Measurements from ENCODE around the gene ZNF566.
"Not testable (repeated sequence)": the region's sequence is repeated elsewhere in the genome, so short reads cannot be mapped to it uniquely, and the experiment has no call there.

The ZNF566 gene

DNA sequence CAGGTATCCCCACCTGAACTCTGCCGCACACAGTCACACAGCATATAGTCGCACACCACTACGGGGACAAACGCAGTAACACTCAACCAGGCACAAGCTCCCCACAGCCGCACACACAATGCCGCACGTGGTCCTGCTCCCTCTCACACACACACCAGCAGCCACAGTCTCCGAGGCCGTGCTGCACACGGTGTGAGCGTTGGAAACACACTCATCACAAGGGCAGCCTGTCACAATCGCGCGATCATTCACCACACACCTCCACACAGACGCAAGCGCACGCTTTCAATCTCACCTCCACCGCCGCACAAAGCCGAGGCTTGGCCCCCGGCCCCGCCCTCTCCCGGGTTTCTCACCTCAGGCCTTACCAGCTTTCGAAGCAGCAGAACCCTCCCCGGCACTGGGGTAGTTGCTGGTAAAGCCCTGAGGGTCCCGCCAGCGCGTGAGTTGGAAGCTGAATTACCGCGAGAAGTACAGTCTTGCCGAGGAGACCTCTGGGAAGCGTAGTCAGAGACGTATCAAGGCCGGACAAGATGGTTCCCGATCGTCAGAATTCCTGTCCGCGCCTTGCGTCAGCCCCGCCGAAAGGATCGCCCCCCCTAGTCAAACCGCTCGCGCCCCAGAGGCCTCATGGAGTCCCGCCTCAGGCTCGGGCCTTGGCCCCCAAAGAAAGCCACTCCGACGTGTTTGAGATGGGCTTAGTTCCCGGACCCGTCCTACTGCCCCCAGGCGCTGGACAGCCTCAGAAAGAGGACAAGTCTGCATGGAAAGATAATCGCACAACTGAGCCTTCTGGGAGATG lies at the start of gene ZNF566:
Gene ZNF566 (minus strand): TSS at position 444 of the 802 bp plus-strand sequence. CDS start 13,004 bp downstream, outside the sequence.
- Histone ChIP-seq H2AFZ (ENCODE audit: low read depth, low read length) (peak within 1 kb of the TSS; percentile 38), H3K9me3 (ENCODE audit: low read length) (peaks cover 12% of the 10 kb centered on the region), H3K4me3 (ENCODE audit: low read length) (peak within 1 kb of the TSS; percentile 65), H3K27me3 (ENCODE audit: insufficient read depth, low read length) (no peaks in the 10 kb centered on the region), H3K36me3 (ENCODE audit: insufficient read depth, low read length) (no peaks in the 10 kb centered on the region), H3K4me1 (ENCODE audit: insufficient read depth, low read length) (peaks cover 4% of the 10 kb centered on the region)

DNA sequence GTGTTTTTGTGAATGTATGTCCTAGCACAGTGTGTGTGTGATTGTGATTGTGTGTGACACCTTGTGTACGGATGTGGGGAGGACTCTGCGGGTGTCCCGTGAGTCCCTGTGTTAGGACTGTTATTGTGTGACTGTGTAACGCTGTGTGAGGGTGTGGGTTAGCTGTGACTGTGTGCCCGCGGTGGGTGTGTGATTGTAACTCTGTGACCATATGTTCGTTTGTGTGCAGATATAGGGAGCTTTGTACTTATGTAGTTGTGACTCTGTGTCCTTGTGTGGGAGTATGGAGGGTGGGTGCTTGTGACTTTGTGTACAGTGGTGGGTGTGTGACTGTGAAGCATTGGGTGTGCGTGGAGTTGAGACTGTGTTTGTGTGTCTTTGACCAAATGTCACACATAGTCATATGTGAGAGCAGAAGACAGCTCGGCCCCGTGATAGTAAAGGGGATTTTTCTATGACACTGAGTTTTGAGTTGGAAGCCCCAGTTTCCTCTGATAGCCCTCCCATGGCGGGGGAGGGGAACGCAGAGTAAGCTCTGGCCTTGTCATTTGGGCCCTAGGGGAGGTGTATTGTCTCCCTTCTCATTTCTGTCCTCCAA lies 39.7 kb upstream of the ZNF566 start:
- peaks cover 17% of the 10 kb centered on the region for H3K36me3 ChIP-seq (ENCODE audit: insufficient read depth, low read length)
- peaks cover 29% of the 10 kb centered on the region for H3K9me3 ChIP-seq (ENCODE audit: low read length)
- no peaks in the 10 kb centered on the region for H3K27me3 ChIP-seq (ENCODE audit: insufficient read depth, low read length)
- peak overlapping the region; percentile 76 for H3K4me3 ChIP-seq (ENCODE audit: low read length)
- peaks cover 11% of the 10 kb centered on the region for H3K4me1 ChIP-seq (ENCODE audit: insufficient read depth, low read length)
- H2AFZ ChIP-seq (ENCODE audit: low read depth, low read length): peak overlapping the region; percentile 79

DNA sequence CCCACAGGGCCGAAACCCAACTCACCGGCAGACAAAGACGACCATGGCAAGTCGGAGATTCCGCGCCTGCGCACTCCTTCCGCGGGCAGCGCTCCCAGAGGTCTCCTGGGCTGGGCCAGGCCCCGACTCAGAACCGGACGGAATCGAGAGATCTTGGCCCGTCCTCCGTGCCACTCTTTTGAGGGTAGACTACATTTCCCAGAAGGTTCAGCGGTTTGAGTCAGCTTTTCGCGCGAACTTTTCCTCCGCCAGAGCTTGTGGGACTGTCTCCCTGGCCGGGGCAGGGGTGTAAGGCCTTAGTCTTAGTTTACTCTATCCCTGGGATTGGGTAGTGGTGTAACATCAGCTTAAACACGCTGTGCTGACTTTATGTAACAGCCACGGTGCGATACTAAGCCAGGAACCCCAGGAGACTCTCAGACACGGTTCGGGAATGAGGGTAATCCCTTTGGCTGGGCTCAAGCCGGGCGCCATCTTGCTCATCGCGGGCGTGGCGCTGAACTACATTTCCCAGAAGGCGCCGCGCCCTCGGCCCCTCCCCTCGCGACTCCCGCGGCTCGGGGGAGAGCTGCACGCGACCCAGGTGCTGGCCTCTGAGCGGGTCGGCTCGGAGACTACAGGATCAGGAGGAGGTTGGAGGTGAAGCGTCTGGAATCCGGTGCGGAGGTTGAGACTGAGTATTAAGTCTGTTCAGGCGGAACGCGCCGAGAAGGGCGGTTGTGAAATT lies 39.0 kb upstream of the ZNF566 start, which contains the start of gene ZNF260:
Gene ZNF260 (minus strand): TSS at position 78 of the 727 bp plus-strand sequence. CDS start 13,033 bp downstream, outside the sequence.
- H3K27me3 ChIP-seq (ENCODE audit: insufficient read depth, low read length): no peaks in the 10 kb centered on the region
- H3K36me3 ChIP-seq (ENCODE audit: insufficient read depth, low read length): peaks cover 17% of the 10 kb centered on the region
- H3K4me3 ChIP-seq (ENCODE audit: low read length): peak within 1 kb of the TSS; percentile 76
- peaks cover 11% of the 10 kb centered on the region for H3K4me1 ChIP-seq (ENCODE audit: insufficient read depth, low read length)
- peaks cover 29% of the 10 kb centered on the region for H3K9me3 ChIP-seq (ENCODE audit: low read length)
- peak within 1 kb of the TSS; percentile 79 for H2AFZ ChIP-seq (ENCODE audit: low read depth, low read length)

DNA sequence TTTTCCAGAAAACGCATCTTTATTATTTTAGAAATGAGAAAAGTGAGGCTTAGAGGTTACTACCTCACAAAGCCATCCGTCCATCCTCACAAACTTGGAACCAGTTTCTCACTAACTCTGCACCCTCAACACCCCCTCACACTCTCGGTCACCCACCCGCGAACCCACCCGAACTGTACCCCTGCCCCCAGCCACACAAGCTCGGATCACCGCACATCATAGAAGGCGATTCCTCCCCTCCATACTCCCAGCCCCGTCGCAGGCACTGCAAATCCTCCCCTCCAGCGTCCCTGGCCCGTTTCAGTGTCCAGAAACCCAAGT lies 38.5 kb upstream of the ZNF566 start:
- peaks cover 31% of the 10 kb centered on the region for H3K9me3 ChIP-seq (ENCODE audit: low read length)
- peak overlapping the region; percentile 76 for H3K4me3 ChIP-seq (ENCODE audit: low read length)
- no peaks in the 10 kb centered on the region for H3K27me3 ChIP-seq (ENCODE audit: insufficient read depth, low read length)
- peaks cover 11% of the 10 kb centered on the region for H3K4me1 ChIP-seq (ENCODE audit: insufficient read depth, low read length)
- H2AFZ ChIP-seq (ENCODE audit: low read depth, low read length): peak overlapping the region; percentile 79
- peaks cover 22% of the 10 kb centered on the region for H3K36me3 ChIP-seq (ENCODE audit: insufficient read depth, low read length)

DNA sequence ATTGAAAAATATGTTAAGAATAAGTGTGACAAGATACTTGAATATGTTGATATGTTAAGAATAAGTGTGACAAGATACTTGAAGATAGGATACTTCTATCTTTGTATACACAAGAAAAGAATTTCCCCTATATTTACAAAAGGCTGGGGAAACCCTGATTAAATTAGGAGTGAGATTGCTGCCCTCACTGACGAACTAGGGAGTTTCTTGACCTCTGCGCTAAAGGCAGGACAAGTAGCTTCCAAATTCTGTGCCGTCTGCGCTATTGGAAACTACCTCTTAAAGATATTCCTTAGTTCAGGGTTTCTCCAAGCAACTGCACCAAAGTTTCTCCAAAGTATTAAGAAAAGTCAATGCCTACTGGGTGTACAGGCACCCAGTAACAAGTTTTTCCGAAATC lies 38.0 kb upstream of the ZNF566 start:
- Histone ChIP-seq H3K27me3 (ENCODE audit: insufficient read depth, low read length) (no peaks in the 10 kb centered on the region), H3K9me3 (ENCODE audit: low read length) (peaks cover 33% of the 10 kb centered on the region), H3K4me1 (ENCODE audit: insufficient read depth, low read length) (peaks cover 11% of the 10 kb centered on the region), H2AFZ (ENCODE audit: low read depth, low read length) (no peak overlapping the region), H3K36me3 (ENCODE audit: insufficient read depth, low read length) (peaks cover 27% of the 10 kb centered on the region), H3K4me3 (ENCODE audit: low read length) (peak overlapping the region; percentile 76)

DNA sequence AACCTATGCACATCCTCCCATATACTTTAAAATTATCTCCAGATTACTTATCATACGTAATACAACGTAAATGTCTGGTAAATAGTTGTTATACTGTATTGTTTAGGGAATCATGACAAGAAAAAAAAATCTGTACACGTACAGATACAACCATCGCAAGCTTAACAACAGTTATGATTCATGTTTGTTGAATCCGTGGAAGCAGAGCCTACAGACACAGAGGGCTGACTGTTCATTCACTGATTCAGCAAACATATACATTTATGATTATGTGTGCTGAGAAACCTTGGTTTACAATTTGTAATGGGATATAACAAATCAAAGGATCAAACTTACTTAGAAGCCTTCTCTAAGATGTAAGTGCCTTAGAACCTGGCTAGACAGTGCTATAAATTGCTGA lies 37.2 kb upstream of the ZNF566 start:
- H3K4me1 ChIP-seq (ENCODE audit: insufficient read depth, low read length): peaks cover 11% of the 10 kb centered on the region
- peaks cover 34% of the 10 kb centered on the region for H3K36me3 ChIP-seq (ENCODE audit: insufficient read depth, low read length)
- no peak overlapping the region for H2AFZ ChIP-seq (ENCODE audit: low read depth, low read length)
- H3K4me3 ChIP-seq (ENCODE audit: low read length): peak overlapping the region; percentile 76
- H3K27me3 ChIP-seq (ENCODE audit: insufficient read depth, low read length): no peaks in the 10 kb centered on the region
- H3K9me3 ChIP-seq (ENCODE audit: low read length): peaks cover 40% of the 10 kb centered on the region

DNA sequence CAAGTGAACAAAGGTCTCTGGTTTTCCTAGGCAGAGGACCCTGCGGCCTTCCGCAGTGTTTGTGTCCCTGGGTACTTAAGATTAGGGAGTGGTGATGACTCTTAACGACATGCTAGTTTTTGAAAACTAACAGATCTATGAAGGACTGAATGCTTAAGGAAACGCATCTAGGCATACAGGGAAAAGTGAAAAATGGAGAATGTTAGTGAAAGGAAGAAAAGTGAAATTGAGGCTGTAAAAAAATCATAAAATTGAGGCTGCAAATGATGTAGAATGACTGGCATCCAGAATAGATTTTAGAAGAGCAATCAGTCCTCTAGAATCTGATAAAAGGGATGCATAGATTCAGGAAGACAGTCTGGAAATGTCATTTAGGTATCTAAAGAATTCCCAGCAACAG lies 35.3 kb upstream of the ZNF566 start:
- Histone ChIP-seq H3K36me3 (ENCODE audit: insufficient read depth, low read length) (peaks cover 50% of the 10 kb centered on the region), H3K9me3 (ENCODE audit: low read length) (peaks cover 51% of the 10 kb centered on the region)

DNA sequence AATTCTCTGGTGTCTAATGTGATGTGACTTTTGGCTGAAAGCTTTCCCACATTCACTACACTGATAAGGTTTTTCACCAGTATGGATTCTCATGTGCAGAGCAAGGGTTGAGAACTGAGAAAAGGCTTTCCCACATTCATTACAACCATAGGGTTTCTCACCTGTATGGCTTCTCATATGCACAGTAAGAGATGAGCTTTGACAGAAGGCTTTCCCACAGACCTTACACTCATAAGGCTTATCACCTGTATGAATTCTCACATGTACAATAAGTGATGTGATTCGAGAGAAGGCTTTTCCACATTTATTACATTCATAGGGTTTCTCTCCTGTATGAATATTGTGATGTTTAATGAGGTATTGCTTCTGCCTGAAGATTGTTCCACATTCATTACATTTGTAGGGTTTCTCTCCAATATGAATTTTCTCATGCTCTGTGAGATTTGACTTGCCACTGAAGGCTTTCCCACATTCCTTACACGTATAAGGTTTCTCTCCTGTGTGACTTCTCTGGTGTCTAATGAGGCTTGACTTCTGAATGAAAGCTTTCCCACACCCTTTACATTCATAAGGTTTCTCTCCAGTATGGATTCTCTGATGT lies 24.8 kb upstream of the ZNF566 start:
- H3K27me3 ChIP-seq (ENCODE audit: insufficient read depth, low read length): no peaks in the 10 kb centered on the region
- peaks cover 73% of the 10 kb centered on the region for H3K36me3 ChIP-seq (ENCODE audit: insufficient read depth, low read length)
- peaks cover 70% of the 10 kb centered on the region for H3K9me3 ChIP-seq (ENCODE audit: low read length)
- no peak overlapping the region for H3K4me3 ChIP-seq (ENCODE audit: low read length)
- no peaks in the 10 kb centered on the region for H3K4me1 ChIP-seq (ENCODE audit: insufficient read depth, low read length)
- no peak overlapping the region for H2AFZ ChIP-seq (ENCODE audit: low read depth, low read length)

More for the DNA sequence above, 35.3 kb upstream of the ZNF566 start:
- Histone ChIP-seq H3K27me3 (ENCODE audit: insufficient read depth, low read length) (no peaks in the 10 kb centered on the region), H3K4me3 (ENCODE audit: low read length) (no peak overlapping the region), H3K4me1 (ENCODE audit: insufficient read depth, low read length) (peaks cover 11% of the 10 kb centered on the region), H2AFZ (ENCODE audit: low read depth, low read length) (no peak overlapping the region)

DNA sequence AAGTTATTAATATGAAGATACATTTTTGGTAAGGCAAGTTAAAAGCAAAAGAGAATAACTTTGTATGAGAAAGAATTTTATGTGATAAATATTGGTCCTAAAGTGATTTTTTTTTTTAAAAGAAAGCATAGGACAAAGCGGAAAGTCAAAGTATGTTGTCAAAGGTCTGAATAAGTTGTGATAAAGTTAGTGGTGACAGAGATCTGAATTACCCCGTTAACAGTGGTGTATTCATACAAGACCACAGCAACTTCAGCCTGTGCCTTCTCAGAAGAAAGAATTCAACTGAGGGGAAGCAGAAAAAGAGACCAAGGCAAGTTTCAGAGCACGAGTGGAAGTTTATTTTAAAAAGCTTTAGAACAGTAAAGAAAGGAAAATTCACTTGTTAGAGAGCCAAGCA lies 19.0 kb upstream of the ZNF566 start:
- Histone ChIP-seq H3K27me3 (ENCODE audit: insufficient read depth, low read length) (no peaks in the 10 kb centered on the region), H3K4me1 (ENCODE audit: insufficient read depth, low read length) (no peaks in the 10 kb centered on the region), H2AFZ (ENCODE audit: low read depth, low read length) (no peak overlapping the region), H3K36me3 (ENCODE audit: insufficient read depth, low read length) (peaks cover 20% of the 10 kb centered on the region), H3K4me3 (ENCODE audit: low read length) (no peak overlapping the region), H3K9me3 (ENCODE audit: low read length) (peaks cover 22% of the 10 kb centered on the region)

DNA sequence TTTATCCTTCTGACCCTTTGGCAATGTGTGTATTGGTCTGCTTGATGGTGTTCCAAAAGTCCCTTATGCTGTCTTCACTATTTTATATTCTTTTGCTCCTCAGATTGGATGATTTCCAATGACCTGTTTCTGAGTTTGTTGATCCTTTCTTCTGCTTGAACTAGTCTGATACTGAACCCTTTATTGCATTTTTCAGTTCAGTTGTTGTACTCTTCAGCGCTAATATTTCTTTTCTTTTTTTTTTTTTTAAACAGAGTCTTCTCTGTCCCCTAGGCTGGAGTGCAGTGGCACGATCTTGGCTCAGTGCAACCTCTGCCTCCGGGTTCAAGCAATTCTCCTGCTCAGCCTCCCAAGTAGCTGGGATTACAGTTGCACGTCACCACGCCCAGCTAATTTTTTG lies 12.6 kb upstream of the ZNF566 start:
- no peak overlapping the region for H3K4me3 ChIP-seq (ENCODE audit: low read length)
- no peaks in the 10 kb centered on the region for H3K36me3 ChIP-seq (ENCODE audit: insufficient read depth, low read length)
- H2AFZ ChIP-seq (ENCODE audit: low read depth, low read length): no peak overlapping the region
- H3K27me3 ChIP-seq (ENCODE audit: insufficient read depth, low read length): no peaks in the 10 kb centered on the region
- H3K9me3 ChIP-seq (ENCODE audit: low read length): peaks cover 15% of the 10 kb centered on the region
- H3K4me1 ChIP-seq (ENCODE audit: insufficient read depth, low read length): no peaks in the 10 kb centered on the region

DNA sequence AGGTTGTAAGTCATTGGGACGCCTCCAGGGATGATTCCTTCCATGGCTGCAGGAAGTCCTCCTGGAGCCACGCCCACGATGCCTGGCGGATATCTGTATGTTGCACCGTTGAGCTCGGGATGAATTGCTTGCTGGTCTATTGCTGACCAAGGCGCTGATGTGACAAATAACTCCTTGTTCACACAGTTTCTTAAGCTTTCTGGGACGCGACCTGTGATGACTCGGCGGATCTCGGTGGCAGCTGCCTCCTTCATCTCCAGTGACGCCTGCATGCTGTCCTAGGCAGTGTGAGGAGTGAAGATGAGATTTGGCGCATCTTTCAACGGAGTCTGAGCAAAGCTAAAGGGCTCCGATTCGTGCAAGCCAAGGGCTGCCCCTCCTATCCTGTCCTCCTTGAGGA lies 7.6 kb upstream of the ZNF566 start:
- H3K4me1 ChIP-seq (ENCODE audit: insufficient read depth, low read length): no peaks in the 10 kb centered on the region
- peaks cover 17% of the 10 kb centered on the region for H3K9me3 ChIP-seq (ENCODE audit: low read length)
- H2AFZ ChIP-seq (ENCODE audit: low read depth, low read length): no peak overlapping the region
- H3K36me3 ChIP-seq (ENCODE audit: insufficient read depth, low read length): no peaks in the 10 kb centered on the region
- no peaks in the 10 kb centered on the region for H3K27me3 ChIP-seq (ENCODE audit: insufficient read depth, low read length)
- H3K4me3 ChIP-seq (ENCODE audit: low read length): no peak overlapping the region

DNA sequence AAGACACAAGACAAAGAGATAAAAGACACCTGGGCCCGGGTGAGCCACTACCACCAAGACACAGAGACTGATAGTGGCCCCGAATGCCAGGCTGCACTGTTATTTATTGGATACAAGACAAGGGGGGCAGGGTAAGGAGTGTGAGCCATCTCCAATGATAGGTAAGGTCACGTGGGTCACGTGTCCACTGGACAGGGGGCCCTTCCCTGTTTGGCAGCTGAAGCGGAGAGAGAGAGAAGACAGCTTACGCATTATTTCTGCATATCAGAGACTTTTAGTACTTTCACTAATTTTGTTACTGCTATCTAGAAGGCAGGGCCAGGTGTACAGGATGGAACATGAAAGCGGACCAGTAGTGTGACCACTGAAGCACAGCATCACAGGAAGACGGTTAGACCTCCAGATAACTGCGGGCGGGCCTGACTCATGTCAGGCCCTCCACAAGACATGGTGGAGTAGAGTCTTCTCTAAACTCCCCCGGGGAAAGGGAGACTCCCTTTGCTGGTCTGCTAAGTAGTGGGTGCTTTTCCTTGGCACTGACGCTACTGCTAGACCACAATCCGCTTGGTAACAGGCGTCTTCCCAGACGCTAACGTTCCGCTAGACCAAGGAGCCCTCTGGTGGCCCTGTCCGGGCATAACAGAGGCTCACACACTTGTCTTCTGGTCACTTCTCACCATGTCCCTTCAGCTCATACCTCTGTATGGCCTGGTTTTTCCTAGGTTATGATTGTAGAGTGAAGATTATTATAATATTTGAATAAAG lies 3.5 kb upstream of the ZNF566 start:
- H2AFZ ChIP-seq (ENCODE audit: low read depth, low read length); H3K36me3 ChIP-seq (ENCODE audit: insufficient read depth, low read length); H3K4me1 ChIP-seq (ENCODE audit: insufficient read depth, low read length); H3K27me3 ChIP-seq (ENCODE audit: insufficient read depth, low read length); H3K4me3 ChIP-seq (ENCODE audit: low read length): not testable (repeated sequence)
- peaks cover 13% of the 10 kb centered on the region for H3K9me3 ChIP-seq (ENCODE audit: low read length)
